SHP77 treated with DMSO at 0.1 percent for 48 hours (cell line): ENCODE measurements around the gene TCOF1.

Experiments used
- DNase-seq: peaks from one replicate; lab custom pipeline; 2025; lab: John Stamatoyannopoulos, UW

TCOF1 gene

GRCh38 chr5:150391064-150391834 lies 33.8 kb downstream of the TCOF1 start:
- DNase-seq: no peak

- DNase-seq: no peak
Observed at GRCh38 chr5:150391986-150392385, 34.5 kb downstream of the TCOF1 start.

DNA sequence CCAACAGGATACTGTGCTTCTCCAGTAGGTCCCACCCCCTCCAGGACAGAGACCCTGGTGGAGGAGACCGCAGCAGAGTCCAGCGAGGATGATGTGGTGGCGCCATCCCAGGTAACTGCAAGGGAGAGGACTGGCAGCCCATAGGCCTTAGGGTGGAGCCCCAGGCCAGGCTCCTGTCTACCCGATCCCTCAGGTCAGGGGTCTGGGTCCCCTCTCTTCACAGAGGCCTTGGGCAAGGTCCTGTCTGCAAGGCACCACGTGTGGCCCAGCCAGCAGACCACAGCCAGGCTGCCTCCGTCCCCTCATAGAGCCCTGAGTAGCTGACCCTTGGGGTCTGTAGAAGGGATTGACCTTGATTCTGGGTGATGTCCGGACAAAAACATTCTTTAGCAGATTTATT lies 35.2 kb downstream of the TCOF1 start:
- no peak for DNase-seq

DNA sequence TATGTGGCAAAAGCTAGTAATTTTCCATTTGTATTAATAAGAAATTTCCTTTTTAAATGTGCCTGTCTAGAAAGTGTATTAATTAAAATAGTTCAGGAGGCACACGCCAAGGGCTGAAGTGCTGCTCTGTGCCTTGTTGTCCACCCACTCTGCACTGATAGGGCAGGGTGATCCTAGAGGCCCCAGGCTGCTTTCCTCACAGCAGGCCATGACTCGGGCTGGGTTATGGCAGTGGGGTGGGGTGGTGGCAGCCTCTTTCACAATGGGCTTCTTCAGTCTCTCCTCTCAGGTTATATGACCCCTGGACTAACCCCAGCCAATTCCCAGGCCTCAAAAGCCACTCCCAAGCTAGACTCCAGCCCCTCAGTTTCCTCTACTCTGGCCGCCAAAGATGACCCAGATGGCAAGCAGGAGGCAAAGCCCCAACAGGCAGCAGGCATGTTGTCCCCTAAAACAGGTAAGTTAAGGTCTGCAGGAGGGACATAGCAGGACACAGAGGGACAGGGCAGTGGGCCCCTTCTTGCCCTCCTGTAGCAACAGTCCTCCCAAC lies 35.7 kb downstream of the TCOF1 start:
- DNase-seq: no peak

GRCh38 chr5:150394131-150394530 lies 36.6 kb downstream of the TCOF1 start:
- no peak for DNase-seq

GRCh38 chr5:150394912-150395687 lies 37.6 kb downstream of the TCOF1 start:
- DNase-seq: no peak

GRCh38 chr5:150395688-150395975 lies 38.1 kb downstream of the TCOF1 start:
- no peak for DNase-seq

DNA sequence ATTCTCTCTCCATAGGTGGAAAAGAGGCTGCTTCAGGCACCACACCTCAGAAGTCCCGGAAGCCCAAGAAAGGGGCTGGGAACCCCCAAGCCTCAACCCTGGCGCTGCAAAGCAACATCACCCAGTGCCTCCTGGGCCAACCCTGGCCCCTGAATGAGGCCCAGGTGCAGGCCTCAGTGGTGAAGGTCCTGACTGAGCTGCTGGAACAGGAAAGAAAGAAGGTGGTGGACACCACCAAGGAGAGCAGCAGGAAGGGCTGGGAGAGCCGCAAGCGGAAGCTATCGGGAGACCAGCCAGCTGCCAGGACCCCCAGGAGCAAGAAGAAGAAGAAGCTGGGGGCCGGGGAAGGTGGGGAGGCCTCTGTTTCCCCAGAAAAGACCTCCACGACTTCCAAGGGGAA lies 38.8 kb downstream of the TCOF1 start:
- no peak for DNase-seq

GRCh38 chr5:150397146-150397781 lies 39.8 kb downstream of the TCOF1 start:
- DNase-seq: no peak

GRCh38 chr5:150397782-150398721 lies 40.6 kb downstream of the TCOF1 start:
- no peak for DNase-seq

DNA sequence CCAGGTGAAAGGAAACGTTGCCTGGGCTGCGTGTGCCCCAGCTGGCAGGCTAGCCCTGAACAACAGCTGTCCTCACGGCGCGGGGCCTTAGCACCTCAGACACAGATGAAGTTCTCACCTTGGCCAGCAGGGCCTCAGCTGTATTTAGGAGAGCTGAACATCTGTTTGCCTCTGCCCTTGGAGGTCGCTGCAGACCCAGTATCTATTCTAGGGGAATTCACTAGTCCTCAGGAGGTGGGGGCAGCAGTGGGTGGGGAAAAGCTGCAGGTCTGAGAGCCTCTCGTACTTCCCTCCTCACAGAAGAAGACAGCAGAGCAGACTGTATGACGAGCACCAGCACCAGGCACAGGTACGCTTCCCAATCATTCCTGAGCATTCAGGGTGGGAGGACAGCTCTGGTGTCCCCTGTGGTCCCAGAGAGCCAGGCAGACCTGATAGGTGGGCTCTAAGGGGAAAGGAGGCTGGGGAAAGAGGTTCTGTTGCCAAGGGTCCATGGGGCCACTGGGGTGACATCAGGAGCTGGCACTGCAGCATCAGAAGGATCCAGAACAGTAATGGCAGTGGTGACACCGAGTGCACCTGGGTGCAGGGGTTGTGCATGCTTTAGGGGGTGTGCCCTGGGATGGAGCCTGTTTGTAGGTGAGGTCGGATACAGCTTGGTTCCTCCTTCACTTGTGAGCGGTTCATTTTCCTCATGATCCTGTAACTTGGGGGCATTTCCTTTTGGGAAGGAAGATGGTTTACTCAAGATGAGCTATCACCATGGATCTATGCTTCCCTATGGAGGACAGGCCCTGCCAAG lies 41.4 kb downstream of the TCOF1 start:
- no peak for DNase-seq

DNA sequence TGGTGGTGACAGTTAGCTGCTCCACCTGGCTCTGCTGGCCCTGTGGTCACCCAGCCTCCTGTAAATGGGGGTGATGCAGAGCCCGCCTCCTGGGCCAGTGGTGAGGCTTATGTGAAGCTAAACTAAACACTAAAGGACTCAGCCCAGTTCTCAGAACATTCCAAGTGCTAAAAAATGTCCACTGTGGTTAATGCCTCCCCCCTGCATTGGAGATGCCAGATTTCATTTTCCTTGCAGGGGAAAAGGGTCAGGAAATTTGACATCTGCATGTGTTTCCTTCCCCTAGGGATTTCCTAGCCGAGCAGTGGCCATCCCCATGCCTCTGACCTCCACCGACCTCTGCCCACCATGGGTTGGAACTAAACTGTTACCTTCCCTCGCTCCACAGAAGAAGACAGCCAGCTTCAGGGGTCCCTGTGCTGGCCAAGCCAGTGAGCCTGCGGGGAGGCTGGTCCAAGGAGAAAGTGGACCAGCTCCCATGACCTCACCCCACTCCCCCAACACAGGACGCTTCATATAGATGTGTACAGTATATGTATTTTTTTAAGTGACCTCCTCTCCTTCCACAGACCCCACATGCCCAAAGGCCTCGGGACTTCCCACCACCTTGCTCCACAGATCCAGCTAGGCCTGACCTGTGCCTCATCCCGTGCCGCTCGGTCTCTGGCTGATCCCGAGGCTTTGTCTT lies 42.2 kb downstream of the TCOF1 start:
- DNase-seq: no peak

- DNase-seq: no peak
Observed at GRCh38 chr5:150400316-150401075, 43.0 kb downstream of the TCOF1 start.

- DNase-seq: no peak
Observed at GRCh38 chr5:150401076-150401375, 43.5 kb downstream of the TCOF1 start.

GRCh38 chr5:150401376-150402228 lies 44.1 kb downstream of the TCOF1 start:
- no peak for DNase-seq

GRCh38 chr5:150402229-150402773 lies 44.8 kb downstream of the TCOF1 start:
- no peak for DNase-seq

DNA sequence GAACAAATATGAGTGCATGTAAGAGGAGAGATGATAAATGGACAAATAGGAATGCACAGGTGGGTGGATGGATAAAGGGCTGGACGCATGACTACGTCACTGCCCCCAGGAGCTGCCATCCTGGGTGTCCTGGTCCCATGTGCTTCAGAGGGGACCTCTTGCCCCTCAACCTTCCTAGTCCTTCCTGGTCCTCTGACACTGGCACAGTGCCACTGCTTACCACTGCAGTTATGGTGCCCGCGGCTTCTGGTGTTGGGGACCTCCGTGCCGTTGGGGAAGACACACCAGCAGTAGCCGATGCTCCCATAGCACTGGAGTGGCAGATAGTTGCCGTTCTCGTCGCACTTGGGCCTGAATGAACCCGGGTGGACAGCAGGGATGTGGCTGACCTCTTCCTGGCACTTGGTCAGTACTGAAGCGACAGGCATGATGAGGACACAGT lies 45.4 kb downstream of the TCOF1 start:
- DNase-seq: no peak

GRCh38 chr5:150404121-150404520 lies 46.6 kb downstream of the TCOF1 start:
- DNase-seq: no peak
